ENCODE results near the gene KCTD5.

DNA sequence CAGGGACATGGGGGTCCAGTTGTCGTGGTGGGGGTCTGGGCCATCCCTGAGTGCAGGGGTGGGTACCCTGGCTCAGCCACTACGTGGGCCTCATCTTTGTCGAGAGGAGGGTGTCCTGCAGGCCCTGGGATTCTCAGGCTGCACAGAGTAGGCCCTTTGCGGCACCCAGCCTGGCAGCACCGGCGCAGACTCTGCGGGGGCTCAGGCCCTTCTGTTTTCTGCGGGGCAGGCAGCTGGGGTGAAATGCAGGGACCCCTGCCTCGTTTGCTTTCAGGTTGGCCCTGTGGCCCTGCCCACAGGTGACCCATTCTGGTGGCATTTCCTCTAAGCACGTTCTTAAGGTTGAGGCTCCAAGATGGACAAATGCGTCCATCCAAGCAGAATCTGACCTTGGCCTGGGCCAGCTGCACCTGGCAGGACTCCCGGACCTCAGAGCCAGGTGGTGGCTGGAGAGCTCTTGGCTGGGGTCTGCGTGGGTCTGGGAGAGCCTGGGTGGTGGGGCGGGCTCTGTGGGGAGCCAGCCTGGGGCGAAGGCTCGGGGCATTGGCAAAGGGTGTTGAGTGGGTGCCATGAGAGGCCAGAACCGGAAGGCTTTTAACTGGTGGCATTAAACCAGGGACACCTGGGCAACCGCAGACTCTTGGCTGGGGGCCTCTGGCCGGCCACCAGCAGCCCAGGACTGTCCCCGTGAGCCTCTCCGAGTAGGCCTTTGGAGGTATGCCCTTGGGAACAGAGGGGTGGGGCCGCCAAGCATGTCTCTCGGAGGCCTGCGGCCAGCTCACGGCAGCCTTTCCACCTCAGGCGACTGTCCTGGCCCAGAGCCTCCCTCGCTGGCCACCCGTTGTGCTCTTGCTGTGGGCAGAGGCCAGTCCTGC is 20.8 kb downstream of the KCTD5 start:
- TF ChIP-seq POLR2AphosphoS5 (IDR thresholded peaks at IDR 0.05; ENCODE audit: low read depth, low read length), result no peak
- TF ChIP-seq POLR2A (IDR thresholded peaks at IDR 0.05; ENCODE audit: low read depth, low read length), result no peak
- TF ChIP-seq PAX5 (IDR thresholded peaks at IDR 0.05; ENCODE audit: insufficient read depth, low read length, severe bottlenecking), result no peak
- no peak for TF ChIP-seq TAF1 (IDR thresholded peaks at IDR 0.05; ENCODE audit: low read depth, low read length)
- TF ChIP-seq SPI1 (IDR thresholded peaks at IDR 0.05; ENCODE audit: low read depth, low read length), result no peak
